GM21381 (cell line): ENCODE results near the gene VMAC.

Source experiments
- ATAC-seq: cut with Tn5 transposase; IDR thresholded peaks from one replicate; pipeline ENCODE4 v1.9.1; 2021; ENCODE audit warnings: mild to moderate bottlenecking, moderate library complexity; ENCODE audit not compliant: unreplicated experiment

VMAC gene

DNA sequence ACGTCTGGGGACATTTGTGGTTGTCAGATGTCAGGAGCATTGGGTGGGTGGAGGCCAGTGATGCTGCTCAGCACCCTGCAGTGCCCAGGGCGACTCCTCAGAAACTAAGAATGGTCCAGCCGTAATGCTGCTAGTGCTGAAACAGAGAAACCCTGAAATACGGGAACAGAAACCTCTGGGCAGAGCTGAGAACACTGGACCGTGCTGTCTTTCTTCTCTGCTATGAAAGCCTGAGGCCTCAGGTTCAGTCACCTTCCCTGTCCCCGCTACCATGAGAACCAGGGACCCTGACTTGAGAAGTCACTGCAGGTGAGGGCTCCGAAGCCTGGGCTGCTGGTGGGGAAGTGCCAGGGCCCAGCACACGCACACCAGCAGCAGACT, 22.8 kb downstream of the VMAC start:
- peak; percentile 56 for ATAC-seq

DNA sequence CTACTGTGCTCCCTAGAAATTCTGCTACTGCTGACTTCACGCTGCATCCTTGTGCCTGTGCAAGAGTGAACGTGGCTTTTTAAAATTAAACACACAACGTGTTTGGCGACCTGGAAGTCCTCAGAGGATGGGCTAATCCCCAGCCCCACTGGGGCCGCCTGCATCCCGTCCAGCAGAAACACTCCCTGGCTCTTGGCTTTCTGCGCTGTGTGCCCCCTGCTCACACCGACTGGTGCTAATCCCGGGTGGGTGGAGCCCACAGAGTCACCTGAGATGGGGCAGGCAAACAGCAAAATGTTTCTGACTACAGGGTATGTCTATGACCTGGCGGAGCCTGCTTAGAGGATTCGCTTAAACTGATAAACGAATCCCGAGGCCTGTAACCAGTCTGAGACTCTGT, 24.5 kb downstream of the VMAC start:
- ATAC-seq, result no peak

DNA sequence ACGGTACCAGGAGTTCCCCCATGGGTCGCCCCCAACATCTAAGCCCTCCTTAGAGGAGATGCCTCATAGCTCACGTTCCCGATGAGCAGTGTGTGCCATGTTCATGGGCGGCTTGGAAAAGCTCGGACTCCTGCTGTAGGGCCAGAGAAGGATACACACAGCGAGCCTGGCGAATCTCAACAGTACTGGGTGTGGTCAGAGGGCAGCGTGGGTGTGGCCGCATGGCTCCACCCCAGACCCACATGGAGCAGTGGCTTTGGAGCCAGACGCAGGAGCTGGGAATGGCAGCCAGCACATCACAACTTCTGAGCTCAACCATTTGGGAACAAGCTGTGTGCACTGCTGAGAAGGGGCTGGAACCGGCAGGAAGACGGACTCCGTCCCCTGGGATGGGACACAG, 25.0 kb downstream of the VMAC start:
- no peak for ATAC-seq

DNA sequence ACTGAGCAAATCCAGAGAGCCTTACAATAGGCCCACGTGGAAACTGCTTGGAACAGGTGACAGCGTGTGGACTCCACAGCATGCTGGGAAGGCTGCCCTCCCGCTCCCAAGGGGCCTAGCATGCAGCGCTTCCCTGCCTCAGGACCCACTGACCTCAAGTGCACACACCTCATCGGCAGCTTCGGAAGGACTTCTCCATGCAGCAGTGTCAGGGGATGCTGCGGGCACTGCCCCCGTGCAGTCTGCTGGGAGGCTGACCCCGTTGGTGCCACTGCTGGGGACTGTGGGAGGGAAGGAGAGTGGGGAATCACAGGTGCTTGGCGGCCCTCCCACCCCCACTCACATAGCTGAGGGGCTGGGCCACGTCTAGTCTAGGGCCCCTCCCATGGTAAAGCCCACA, 26.6 kb downstream of the VMAC start:
- no peak for ATAC-seq

DNA sequence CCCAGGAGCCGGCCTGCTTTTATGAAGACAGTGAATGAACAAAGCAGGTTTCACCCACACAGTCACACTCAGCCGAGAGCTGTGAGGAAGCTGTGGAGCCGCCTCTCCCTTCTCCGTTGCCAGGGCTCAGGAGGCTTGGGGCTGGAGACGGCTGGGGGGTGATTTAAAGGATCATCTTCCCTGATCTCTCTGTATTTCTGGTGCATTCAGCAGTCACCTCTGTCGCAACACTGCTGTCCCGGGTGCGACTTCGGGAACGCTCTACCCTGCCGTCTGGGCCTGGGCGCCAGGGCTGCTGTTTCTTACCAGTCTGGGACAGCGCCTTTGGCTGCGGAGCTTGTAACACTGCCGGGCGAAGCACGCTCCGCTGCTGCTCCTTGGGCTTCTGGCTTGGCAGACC, 27.5 kb downstream of the VMAC start:
- no peak for ATAC-seq

DNA sequence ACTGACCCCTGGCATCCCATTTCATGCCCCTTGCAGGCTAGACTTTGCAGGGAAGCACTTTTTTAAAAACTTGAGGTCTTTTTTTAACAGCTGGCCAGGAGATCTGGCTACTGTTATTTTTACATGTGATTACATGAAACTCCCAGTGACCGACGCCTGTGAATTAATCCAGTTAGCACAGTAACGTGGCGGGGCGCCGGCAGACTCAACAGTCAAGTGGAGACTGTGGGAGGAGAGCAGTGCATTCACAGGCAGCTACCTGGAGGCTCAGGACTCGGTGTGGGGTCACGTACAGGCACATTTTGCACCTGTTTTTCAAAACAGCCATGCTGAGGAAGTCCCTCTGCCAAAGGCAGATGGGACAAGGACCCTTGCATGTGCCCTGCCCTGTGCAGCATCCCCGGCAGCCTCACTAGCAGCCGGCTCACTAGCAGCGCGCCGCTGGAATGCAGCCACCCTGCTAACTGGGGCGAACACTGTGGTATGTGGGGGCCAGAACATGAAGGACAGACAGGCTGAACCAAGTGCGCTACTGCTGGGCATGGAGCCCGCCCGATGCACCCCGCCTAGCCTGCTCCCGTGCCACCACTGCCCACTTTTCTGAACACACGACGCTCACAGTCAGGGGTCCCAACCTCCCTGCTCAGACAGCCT, 28.1 kb downstream of the VMAC start:
- no peak for ATAC-seq

DNA sequence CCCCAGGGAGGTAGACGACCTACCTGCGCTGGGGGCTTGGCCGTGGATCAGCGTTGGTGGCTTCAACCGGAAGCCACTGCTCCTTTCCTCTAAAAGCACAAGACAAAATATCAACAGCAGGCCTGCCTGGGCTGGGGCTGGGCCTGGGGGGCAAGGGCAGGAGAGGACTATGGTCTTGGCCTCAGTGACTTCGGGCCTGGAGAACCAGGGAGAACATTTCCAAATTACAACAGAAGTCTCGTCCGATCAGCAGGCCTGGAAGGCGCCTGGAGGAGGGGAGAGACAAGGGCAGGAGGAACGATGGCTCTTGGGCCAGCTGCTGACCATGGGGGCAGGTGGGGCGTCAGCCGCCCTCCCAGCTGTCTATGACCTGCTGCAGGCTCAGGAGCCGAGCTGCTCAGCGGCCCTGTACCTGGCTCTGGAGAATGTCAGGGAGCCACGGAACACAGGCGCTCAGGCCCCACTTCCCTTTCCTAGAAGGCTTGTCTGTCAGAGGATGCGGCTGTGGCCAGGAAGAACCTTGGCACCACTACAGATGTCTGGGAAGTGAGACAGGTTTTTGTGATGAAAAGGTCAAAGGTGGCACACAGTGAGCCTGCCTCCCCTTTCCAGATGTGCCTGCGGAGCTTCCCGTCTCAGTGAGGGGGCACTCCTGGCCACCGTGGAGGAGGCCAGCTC, 28.9 kb downstream of the VMAC start:
- no peak for ATAC-seq

DNA sequence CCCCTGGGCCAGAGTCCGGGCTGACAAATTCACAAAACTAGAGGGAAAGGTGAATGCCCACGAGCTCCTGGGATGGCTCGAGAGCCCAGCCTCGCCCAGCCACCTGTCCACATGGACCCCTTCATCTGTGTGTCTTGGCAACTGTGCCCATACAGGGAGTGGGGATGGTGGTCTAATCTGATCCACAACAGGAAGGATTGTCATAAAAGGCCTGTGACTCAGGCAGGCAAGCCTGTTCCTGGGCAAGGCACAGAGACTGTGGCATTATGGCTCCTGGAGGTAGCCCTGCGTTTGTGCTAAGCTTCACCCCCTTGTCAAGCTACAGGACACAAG, 29.4 kb downstream of the VMAC start:
- ATAC-seq, result no peak

DNA sequence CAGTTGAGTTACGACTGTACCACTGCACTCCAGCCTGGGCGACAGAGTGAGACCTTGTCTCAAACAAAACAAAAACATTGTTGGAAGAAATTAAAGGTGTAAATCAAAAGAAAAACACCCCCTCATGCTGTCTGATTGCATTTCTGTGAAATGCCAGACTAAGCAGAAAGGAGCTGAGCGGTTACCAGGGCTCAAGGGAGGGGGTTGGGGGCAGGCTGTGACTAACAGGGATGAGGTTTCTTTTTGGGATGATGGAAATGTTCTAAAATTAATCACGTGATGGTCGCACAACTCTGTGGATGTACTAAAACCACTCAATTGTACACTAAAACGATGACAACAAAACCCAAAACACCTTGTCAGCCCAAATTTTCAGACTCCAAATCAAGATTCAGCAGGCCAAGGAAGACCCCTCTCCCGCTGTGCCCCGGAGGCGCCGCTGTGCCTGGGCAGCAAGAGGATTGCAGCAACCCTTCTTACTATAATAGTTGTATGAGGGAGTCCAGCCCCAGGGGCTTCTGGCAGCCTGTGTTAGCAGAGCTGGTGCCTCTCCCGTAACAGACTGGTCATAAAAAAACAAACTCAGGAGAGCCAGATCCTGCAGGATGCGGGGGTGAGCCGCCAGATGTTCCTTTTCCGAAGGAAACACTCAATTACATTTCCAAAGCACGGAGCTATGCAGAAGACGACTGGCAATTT, 30.3 kb downstream of the VMAC start:
- ATAC-seq, result no peak

DNA sequence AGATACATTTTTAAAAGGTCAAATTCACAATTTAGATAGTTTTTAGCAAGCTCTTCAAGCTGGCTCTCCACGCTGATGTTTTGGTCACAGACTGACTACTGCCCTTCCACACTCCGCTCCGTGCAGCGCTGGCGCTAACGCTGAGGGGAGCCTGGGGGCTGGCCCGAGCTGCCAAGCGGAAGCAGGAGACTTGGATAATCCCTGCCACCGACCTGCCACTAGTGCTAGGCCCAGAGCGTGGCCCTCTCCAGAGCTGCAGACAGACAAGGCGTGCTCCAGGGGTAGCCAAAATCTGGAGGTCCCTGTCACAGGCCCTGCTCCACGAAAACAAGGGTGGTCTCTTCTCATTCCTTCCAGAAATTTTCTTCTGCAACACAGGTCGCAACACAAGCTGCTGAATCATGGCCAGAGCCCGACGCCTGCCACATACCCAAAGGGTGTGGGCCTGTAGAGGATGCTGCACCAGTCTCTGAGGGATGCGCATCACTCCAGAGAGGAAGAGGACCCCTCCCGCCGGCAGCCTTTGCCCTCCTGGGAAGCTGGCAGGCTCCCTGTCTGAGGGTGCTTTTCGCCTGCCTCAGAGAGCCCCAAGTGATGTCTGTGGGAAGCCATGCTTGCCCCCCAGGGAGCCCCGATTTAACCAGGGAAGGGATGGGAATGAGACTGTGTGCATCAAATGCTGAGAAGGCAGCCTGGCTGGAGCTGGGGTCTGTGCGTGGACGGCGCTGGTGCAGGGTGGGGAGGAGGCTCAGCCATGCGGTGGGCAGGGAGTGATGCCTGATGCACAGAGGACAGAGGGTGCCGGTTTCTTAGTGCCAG, 31.0 kb downstream of the VMAC start:
- ATAC-seq, result no peak

DNA sequence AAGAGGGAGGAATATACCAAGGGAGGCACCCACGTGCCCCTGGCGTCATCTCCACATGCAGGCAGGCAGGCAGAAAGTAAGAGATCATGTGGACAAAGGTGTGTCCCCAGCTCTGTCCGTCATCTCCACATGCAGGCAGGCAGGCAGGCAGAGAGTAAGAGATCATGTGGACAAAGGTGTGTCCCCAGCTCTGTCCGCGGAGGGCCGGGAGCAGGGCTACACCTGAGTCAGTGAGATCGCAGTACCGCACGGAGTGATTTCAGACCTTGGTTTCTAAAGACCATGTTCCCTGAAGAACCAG, 31.6 kb downstream of the VMAC start:
- no peak for ATAC-seq

DNA sequence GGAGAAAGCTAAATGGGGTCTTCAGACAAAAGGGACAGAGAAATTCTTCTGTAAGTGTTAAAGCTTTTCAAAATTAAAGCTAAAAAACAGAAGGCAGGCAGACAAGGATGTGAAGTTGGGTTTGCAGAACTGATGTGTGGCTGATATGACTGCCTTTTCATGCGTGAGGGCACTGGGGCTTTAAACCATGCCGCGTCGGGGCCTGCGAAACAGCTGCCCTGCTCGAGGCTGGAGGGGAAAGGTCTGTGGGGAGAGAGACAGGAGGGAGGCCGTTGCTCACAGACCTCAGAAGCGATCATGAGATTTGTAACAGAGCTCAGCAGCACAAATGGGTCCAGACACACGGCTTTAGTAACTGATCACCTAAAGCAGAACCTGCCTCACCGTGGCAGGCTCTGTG, 32.9 kb downstream of the VMAC start:
- ATAC-seq, result no peak

DNA sequence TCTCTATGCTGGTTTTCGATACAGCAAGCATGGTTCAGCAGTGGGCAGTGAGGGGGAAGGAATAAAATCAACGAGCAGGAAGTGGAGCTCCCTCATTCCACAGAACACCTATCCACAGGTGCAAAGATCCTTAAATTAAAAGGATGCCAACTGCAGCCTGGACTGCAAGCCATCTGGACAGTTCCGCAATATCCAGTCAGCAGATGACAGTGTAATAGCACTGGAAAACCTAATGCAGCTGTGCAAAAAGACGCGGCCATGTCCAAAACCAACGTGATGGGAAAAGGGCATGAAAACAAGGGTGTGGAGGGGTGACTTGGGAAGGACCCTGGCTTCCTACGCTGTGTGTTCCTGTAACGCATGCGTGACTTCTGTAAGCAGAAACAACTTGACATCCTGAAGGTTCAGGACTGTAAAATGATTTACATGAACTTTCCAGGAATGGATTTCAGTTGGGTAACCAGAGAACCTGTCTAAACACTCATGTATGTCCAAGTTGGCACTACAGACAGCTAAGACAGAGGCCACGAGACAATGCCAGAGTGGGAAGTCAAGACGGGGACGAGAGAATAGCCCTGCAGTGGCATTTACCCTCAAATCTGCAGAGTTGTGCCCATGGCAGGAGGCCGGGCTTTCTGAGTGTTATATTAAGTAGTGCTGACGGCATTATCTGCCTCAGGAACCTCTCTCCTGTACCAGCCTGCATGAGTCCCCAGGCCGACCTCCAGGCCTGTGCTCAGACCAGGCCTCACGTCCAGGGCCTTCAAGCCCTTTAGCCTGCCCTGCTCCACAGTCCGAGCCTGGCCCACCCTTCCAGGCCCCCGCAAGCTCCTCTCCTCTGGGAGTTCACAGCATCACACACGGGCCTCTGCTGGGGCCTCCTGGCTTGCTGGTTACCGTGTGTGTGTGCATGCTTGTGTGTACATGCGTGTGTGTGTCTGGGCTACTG, 35.9 kb downstream of the VMAC start:
- ATAC-seq, result no peak

DNA sequence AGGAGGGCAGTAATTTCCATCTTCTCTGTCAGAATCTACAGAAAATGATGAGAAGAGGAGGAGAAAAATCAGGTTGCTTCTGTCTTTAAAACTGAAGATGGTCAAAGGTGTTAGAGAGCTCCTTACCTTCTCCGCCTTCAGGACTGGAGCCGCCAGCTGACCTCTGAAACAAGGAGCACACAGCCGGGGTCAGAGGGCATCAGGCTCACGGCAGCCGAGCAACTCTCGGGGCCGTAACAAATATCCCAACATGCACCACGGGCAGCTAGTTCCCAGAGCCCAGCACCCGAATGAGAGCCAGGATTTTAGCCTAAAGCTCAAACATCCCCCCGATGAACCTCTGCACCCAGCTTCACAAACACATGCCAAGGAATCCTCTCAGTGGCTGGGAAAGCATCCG, 37.0 kb downstream of the VMAC start:
- no peak for ATAC-seq

DNA sequence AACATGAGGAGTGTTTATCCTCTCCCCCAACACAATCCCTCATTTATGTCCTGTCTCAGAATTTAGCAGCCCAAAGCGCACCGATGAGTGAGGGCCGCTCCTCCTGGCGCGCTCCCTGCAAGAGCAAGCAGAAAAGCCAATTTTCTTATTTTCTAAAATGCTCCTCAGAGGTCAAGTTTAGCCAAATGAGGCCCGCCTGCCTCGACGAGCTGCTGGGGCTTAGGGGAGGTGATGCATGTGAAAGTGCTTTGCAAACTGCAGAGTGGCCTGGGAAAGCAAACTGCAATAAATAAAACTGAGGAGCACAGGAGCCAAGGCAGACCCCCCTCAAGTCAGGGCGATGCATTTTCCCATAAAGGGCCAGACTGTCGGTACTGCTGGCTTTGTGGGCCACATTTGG, 38.4 kb downstream of the VMAC start:
- no peak for ATAC-seq

DNA sequence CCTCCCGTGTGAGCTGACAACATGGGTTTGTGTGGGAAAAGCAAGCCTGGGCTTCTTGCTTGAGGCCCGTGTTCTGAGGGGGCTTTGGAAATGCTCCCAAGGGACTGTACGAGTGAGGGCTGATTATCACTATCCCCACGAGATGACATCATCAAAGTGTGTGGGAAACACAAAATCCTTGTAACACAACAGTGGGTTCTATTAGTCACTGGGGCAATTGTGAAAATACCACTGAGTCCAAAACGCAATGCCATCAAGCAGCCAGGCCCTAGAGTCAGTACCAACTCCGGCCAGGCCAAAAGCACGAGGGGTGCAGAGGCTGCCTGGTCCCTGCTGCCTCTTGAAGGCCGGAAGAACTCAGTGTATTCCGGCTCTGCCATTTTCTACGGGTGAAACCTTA, 39.0 kb downstream of the VMAC start:
- ATAC-seq, result no peak

DNA sequence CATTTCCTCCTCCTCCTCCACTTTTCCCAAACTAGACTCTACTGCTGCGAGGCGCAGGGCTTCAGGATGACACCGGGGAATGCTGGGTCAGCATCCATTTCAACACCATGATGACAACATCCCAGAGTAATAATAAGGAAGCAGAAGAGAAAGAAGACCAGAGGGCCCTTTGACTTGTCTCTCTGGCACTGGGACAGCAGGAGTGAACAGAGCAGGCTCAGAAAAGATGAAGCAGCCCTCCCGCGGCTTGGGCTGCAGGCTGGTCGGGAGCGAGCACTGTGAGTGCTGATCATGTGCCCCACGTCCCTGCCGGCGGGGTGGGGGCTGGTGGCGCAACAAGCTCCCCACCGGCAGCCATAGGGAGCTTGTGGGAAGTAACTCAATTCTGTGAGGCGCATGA, 42.8 kb downstream of the VMAC start:
- ATAC-seq, result no peak

DNA sequence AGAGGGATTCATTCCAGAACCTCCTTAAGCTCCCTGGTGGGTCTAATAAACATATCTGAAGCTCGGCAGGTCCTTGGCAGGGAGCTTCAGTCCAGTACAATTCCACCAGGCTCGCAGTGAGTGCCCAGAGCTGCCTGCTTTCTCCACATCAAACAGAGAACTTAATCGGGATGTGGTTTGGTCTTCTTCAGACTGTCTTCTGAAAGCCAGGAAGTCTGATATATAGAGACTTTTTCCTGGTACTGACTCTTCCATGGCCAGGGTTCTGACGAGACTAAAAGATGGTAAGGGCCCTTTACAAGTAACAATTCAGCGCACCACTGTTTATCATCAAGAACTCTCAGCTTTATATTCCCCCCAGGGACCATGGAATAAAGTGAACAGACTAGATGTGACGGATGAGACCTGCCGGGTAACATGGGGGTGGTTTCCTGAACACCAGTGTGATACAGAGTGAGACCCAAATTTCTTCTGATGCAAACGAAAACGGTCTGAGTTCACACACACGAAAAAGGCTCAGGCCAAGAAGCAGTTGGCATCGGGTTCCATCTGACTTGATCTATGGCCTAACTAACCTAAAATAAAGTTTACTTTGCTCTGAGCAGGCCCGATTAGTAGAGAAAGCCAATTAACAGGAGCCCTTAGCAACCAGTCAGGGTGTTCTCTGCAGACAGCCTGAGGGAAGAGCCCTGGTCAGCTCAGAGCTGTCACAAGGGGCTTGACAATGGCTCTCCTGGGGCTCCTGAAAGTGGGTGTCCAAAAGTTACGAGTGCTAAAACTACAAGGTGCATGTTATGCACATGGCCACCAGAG, 44.3 kb downstream of the VMAC start:
- no peak for ATAC-seq

DNA sequence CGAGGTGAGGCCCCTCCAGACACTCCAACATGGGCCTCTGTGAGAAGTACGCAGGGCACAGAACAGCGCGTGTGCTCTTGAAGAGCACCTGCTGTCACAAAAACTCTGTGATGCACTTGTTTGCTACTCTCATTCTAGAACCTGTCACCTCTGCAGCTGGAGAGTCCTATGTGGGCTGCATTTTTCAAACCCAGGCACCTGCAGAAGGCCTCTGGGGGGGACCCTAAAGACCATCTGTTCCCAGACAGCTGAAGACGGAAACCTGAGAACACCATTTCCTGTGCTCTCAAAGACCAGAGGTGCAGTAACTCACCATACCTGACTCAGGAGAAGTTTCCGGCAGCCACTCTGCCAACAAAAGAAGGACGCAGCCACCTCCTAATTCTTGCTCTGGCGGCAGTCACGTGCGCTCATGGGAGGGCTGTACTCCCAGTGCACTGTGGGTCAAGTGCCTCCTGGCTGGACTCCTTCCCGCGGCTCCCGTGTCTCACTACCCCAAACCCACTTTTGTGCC, 45.2 kb downstream of the VMAC start:
- ATAC-seq, result no peak

DNA sequence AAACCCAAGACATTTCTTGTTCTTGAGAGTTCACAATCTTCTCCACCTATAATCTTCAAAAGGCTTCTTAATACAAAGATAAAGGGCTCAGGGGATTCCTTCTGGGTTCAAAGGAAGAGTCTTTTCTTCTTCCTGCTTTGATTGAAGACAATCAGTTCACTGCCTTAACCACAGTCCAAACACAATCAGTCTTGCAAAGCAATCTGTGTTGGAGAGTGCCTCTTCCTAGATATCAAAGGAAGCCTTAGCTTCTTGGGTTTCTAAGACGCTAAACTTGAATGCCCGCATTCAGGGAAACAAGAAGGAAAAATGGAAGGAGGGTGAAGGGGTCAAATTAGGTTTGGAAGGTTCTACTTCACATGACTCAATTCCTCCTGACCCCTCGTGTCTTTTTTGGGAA, 46.1 kb downstream of the VMAC start:
- ATAC-seq, result no peak
